Activated CD4-positive, CD25-positive, alpha-beta regulatory T cell treated with anti-CD3 and anti-CD28 coated beads, Interleukin-2, amount 50 U/mL, for 72 hours (primary cell): ENCODE data around the gene HMGB4.

ENCODE experiments used
- DNase-seq: peaks from one replicate; pipeline ENCODE4 v3.0.0; 2021

HMGB4 gene

DNA sequence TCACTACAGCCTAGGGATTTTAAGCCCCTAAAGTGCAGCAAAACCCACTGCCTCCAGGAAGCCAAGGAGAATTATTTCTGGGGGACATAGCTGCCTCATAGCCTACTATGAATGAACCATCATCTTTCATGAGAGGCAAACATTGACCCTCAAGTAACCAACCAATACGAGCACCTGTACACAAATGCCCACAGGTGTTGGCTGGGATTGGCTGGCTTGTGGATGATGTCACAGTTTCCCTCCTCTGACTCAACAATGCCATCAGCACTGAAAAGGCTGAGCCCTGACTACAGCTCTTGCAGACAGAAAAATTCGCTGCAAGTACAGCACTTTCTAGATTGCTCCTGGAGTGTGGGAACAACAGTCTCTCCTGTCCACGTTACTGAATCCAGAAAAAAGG lies at the start of gene HMGB4:
TSS of gene HMGB4 (plus strand) at position 301 of the 400 bp plus-strand sequence. CDS start 113 bp downstream, outside the sequence.
- DNase-seq, result no peak

DNA sequence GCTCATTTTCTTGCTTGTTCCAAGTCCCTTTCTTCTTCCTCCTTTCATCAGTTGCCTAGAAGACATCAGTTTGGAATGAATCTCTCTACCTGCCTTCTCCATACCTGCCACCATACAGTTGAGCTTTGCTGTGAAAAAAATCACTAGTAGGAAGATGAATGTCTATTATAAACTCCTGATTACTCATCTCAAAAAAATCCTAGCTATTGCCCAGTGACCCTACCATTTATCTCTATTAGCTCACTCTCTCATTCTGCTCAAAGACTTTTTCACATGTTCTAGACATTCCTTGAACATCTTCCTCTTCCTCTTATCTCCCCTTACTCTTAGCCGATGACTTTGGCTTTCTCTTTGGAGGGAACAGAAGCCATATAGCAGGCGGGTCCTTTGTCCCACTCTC lies 49.7 kb upstream of the HMGB4 start:
- no peak for DNase-seq

- DNase-seq, result no peak
Observed at GRCh38 chr1:33815061-33815460, 48.8 kb upstream of the HMGB4 start.

- no peak for DNase-seq
Observed at GRCh38 chr1:33818071-33818470, 45.8 kb upstream of the HMGB4 start.

GRCh38 chr1:33819290-33819912 lies 44.5 kb upstream of the HMGB4 start:
- DNase-seq, result no peak

DNA sequence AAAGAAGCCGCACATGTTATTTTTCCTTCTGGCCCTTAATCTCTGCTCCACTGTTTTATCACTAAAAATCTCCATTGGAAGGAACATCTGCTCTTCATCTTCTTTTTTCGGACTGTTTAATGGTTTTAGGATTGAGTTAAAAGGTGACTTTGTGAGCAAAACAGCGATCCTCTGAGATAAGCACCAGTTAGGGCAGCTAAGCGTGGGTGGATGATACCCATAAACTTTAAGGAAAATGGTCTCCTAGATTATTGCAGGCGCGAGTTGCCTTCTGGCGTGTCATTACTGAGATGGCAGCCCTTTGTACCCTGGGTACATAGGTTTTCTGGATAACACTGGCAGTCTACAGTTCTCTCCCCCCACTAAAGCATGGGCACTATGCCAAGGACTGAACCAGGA lies 44.0 kb upstream of the HMGB4 start:
- DNase-seq, result no peak

- no peak for DNase-seq
Observed at GRCh38 chr1:33820804-33821203, 43.1 kb upstream of the HMGB4 start.

DNA sequence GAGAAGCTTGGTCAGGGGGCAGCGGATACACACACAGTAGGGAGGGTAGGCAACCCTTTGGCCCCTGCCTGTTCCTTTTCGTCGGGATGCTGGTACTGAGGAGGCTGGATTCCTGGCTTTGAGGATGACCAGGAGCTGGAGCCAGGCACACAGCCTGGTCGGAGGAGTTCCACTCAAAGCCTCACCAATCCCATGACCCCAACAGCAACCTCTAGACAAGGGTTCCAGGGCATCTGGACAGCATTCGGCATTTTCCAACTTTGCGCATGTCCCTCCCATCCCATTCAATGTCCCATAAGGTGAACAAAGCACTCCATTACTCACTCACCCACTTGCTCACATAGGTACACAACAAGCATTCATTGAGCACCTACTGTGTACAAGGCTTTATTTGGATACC lies 42.6 kb upstream of the HMGB4 start:
- DNase-seq, result no peak

GRCh38 chr1:33822396-33822795 lies 41.5 kb upstream of the HMGB4 start:
- DNase-seq, result no peak

GRCh38 chr1:33823401-33823800 lies 40.5 kb upstream of the HMGB4 start:
- no peak for DNase-seq

DNA sequence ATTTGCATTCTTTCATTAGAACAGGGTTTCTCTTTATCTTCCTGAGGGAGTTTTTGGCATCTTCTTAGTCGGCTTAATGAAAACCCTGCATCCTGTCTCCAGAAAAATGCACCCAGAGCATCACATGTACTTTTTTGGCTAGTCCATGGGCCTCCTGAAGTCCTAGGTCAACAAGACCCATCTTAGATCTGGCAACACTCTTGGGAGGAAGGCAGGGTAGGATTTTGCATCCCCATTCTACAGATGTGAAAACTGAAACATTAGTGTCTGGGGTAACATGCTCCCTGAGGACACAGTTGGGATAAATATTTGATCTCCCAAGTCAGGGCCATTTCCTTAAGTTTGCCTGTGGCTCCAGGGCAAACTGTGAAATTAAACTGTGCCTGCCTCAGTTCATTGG lies 40.0 kb upstream of the HMGB4 start:
- DNase-seq, result no peak

GRCh38 chr1:33824321-33824720 lies 39.6 kb upstream of the HMGB4 start:
- no peak for DNase-seq

- no peak for DNase-seq
Observed at GRCh38 chr1:33824971-33825370, 38.9 kb upstream of the HMGB4 start.

- no peak for DNase-seq
Observed at GRCh38 chr1:33825506-33825905, 38.4 kb upstream of the HMGB4 start.

GRCh38 chr1:33826311-33826710 lies 37.6 kb upstream of the HMGB4 start:
- no peak for DNase-seq

- no peak for DNase-seq
Observed at GRCh38 chr1:33826711-33827110, 37.2 kb upstream of the HMGB4 start.

- DNase-seq, result no peak
Observed at GRCh38 chr1:33828059-33828458, 35.8 kb upstream of the HMGB4 start.

DNA sequence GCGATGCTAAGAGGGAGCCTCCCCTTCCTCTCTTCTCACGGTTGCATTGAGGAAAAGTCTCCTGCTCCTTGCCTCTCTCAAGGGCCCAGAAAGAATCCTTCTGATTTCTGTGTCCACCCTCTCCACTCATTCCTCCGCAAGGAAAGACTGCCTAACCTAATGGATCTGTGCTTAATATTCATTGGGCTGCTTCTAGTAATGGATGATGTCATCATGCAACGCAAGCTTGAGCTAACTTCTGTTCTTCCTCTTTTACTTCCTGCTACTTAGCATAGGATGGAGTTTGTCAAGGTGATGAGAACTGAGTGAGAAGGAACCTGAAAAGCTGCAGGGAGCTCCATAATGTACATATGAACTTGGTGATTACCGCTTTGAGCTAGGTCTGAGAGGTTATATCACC lies 35.2 kb upstream of the HMGB4 start:
- no peak for DNase-seq

DNA sequence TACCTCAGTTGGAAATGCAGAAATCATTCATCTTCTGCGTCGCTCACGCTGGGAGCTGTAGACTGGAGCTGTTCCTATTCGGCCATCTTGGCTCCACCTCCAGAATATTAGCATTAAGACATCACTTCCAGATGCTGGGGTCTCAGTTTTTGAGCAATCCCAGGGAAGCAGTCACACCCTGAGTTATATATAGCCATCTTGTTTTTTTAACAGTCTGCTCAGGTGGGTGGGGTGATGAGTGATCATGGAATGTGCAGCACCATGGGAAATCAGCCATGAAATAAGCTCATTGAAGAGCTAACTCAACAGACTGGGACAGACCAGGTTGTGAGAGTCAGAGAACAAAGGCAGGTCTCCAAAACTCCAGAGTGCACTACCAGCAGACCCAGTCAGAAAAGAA lies 27.0 kb upstream of the HMGB4 start:
- no peak for DNase-seq

GRCh38 chr1:33837635-33838034 lies 26.2 kb upstream of the HMGB4 start:
- DNase-seq, result no peak

DNA sequence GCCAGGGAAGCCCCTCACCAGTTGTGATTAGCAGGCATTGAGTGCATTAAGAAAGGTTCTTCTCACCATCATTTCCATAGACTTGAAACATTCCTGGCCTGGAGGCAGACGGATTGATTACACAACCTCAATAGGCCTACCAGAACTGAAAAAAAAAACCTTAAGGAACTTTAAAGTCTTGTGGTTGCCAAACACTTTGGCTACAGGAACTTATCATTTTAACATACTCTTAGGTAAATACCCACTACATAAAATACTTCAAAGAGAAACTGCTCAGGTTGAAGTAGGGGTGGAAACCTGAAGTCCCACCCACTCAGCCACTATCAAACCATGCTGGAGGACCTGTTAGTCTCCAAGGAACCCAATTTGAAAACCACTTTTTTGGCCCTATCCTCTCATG lies 22.4 kb upstream of the HMGB4 start:
- no peak for DNase-seq

DNA sequence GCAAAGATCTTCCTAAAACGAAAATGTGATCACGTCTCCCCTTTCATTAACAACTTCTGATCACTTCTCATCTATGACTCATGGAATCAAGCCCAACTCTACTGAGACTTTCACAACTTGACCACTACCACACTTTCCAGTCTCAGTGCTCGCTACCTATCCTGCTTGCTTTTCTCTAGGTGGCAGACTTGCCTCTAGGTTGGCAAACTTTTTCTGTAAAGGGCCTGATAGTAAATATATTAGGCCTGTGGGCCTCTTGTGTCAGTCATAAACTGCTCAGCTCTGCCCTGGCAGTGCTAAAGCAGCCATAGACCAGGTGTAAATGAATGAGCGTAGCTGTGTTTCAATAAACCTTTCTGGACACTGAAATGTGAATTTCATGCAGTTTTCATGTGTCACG lies 21.5 kb upstream of the HMGB4 start:
- DNase-seq, result no peak

DNA sequence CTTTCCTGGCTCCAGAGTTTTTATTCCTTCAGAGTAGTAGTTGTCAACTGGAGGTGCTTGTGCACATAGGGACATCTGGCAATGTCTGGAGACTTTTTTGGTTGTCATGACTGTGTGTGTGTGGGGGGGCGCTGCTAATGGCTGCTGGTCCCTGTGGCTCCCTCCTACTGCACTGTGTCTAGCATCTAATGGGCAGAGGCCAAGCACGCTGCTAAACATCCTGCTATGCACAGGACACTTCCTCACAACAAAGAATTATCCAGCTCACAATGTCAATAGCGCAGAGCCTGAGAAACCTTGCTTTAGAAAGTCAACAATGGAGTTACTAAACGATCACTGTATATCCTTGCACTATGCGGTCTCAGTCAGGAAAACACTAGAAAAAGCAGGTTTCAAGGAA lies 19.7 kb upstream of the HMGB4 start:
- DNase-seq, result no peak

DNA sequence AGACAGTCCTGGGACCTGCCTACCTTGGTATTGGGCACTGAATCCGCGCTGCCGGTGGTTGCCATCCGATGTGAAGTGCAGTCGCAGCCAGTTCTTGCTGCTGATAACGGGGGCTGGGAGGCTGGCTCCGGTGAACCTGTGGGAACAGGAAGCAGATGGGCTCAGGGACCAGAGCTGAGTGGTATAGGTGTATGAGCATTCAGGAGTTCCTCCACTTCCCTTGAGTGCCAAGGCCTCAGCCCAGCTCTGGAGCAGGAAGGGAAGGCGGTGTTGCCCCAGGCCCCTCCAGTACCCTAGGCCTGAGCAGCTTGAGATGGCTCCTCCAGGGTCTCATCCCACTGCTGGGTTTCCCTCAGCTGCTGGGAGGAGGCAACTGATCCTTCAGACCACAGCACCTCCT lies 17.0 kb upstream of the HMGB4 start:
- no peak for DNase-seq

DNA sequence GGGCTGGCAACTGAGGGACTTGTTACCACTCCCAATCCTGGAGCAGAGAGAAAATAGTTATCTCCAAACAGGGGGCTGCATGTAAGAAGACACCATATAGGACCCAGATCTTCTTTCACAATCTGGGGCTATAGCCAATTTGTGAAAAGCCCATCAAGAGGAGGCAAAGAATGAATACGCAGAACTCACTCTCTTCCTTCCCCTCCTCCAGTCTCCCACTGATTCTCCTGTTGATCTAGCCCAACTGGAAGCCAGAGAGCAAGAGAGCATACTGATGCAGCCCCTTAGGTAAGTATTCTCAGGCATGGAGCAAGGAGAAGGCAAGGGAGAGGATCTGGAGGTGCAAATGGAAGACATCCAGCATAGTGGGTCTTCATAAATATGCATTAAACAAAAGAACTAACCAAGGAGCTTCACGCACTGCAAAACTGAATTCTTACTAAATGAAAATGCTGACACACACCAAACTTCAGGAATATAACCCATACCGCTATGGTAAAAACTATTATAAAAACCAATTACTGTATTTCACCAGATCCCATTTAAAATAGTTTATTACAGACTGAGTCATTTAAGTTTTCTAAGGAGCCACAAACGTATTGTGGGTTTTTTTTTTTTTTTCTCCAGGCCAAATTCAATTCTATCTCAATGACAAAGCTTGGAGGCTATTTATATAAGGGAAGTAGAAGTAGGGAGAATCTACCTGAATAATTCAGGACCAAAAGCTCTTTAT lies 15.5 kb upstream of the HMGB4 start:
- no peak for DNase-seq
